Lower leg skin (tissue), 3 donors: Measurements from ENCODE around the gene TLE1.

Experiments used
- POLR2A ChIP-seq, 2 donors: fragments of 450-650 bp; IDR thresholded peaks; one replicate each; pipeline ENCODE4 v1.6.1; 2016 to 2017; ENCODE audit warnings: antibody characterized with exemption in 2 of 2, mild to moderate bottlenecking in 1 of 2, moderate library complexity in 1 of 2
- TF ChIP-seq, protein P1 (sequence below), 3 donors: fragments of 450-650 bp; IDR thresholded peaks; one replicate each; pipeline ENCODE4 v1.5.1; 2016; ENCODE audit warnings: antibody characterized with exemption in 3 of 3, mild to moderate bottlenecking in 3 of 3, moderate library complexity in 2 of 3

DNA sequence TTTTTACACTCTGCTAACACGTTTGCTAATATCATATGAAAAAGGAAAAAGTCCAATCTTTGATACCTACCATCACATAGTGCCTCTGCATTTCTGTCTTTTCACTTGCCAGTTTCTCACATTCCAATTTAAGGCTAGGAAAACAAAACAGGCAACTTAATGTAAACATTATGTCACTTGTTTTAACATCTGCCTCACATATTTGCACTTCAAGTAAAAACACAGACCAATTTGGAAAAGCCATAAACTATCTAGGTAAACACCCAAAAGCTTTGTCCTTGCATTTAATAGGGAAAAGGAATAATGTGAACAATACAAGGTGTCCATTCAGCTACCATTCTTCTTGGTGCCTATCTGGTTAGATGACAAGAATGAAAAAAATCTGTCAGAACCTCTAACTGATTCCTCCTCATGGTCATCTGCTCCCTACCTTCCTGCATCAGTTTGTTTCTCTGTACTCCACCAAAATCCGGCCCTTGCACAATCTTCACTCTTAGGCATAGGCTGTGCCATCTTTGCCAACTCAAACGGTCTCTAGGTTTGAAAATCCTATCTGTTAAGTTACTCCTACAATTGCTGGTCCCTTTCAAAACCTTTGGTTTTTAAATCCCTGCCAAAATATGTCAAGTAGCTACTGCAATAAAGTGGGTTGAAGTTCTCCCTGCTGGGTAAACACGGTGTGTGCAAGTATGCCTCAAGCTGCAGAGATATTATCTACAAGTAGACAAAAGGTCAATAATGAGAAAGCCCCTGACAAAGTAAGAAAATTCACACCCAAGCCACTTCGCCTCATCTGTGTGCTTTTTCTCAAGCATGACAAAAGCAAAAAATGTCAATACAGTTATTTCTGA lies 3.4 kb downstream of the TLE1 start:
- TF ChIP-seq, protein P1, sequence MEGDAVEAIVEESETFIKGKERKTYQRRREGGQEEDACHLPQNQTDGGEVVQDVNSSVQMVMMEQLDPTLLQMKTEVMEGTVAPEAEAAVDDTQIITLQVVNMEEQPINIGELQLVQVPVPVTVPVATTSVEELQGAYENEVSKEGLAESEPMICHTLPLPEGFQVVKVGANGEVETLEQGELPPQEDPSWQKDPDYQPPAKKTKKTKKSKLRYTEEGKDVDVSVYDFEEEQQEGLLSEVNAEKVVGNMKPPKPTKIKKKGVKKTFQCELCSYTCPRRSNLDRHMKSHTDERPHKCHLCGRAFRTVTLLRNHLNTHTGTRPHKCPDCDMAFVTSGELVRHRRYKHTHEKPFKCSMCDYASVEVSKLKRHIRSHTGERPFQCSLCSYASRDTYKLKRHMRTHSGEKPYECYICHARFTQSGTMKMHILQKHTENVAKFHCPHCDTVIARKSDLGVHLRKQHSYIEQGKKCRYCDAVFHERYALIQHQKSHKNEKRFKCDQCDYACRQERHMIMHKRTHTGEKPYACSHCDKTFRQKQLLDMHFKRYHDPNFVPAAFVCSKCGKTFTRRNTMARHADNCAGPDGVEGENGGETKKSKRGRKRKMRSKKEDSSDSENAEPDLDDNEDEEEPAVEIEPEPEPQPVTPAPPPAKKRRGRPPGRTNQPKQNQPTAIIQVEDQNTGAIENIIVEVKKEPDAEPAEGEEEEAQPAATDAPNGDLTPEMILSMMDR (IDR thresholded peaks at IDR 0.05) = no peak
- no peak for TF ChIP-seq POLR2A (IDR thresholded peaks at IDR 0.05)
